GM18498 (cell line): Measurements from ENCODE around the gene CRLF2.
"Not testable (repeated sequence)": the region's sequence is repeated elsewhere in the genome, so short reads cannot be mapped to it uniquely, and the experiment has no call there.

ENCODE experiments used
- ATAC-seq: cut with Tn5 transposase; IDR thresholded peaks from one replicate; pipeline ENCODE4 v1.9.1; 2021; ENCODE audit warnings: mild to moderate bottlenecking, moderate library complexity; ENCODE audit not compliant: unreplicated experiment

The CRLF2 gene, protein sequence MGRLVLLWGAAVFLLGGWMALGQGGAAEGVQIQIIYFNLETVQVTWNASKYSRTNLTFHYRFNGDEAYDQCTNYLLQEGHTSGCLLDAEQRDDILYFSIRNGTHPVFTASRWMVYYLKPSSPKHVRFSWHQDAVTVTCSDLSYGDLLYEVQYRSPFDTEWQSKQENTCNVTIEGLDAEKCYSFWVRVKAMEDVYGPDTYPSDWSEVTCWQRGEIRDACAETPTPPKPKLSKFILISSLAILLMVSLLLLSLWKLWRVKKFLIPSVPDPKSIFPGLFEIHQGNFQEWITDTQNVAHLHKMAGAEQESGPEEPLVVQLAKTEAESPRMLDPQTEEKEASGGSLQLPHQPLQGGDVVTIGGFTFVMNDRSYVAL

DNA sequence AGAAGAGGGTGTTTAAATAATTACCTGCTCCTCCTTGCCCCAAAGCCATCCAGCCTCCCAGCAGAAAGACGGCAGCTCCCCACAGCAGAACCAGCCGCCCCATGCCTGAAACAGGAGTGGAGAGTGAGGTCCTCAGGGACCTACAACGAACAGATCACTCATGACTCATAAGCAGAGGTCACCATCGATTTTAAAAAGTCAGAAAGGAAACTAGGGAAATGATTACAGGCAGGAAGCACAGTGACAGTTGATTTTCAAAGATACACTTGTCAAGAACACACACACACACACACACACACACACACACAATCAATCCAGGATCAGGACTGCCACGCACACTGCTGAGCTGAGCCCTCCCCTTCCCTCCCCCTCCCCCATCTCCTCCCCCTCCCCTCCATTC lies at the start of gene CRLF2:
CRLF2 (minus strand) TSS at position 118 of the 400 bp plus-strand sequence; CDS start at position 103, 15 bp downstream.
- peak; percentile 59 for ATAC-seq

DNA sequence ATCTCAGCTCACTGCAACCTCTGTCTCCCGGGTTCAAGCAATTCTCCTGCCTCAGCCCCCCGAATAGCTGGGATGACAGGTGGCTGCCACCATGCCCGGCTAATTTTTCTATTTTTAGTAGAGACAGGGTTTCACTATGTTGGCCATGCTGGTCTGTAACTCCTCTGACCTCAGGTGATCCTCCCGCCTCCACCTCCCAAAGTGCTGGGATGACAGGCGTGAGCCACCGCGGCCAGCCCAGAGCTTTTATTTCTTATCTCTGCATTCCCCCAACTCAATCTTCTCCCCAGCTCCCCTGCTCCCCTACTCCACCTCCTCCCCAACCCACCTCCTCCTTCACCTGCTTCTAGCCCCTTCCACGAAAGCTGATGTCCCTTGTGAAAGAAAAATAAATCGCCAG lies 49.3 kb upstream of the CRLF2 start:
- ATAC-seq = not testable (repeated sequence)

DNA sequence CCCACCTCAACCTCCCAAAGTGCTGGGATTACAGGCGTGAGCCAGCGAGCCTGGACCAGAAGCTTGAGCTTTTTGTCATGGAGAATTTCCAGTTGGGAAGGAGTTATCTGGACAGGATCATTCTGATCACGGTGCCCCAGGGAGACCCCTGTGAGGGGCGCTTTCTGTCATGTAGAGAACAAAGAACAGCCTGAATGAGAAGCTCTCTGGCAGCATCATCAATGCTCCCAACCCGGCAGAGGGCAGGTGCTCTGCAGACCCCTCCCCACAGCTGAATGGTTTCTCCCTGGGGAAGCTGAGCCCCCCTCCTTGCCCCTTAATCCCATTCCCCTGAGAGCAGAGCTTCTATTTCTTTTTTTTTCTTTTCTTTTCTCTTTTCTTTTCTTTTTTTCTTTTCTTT lies 48.8 kb upstream of the CRLF2 start:
- ATAC-seq = no peak

DNA sequence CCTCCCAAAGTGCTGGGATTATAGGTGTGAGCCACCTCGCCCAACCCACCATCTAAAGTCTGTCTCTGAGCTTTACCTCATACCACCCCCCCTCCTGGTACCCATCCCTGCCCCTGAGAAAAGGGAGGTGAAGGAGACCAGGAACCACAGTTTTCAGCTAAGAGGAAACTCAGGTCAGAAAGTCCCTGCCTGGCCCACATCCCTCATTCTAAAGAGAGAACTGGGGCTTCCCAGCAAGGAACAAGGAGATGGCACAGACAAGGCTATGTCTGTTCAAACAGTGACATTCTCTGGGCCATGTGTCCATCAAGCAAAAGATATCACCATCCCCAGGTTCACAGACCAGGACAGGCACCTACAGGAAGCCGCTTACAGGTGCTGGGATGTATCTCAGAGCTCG lies 40.4 kb upstream of the CRLF2 start:
- ATAC-seq = no peak

DNA sequence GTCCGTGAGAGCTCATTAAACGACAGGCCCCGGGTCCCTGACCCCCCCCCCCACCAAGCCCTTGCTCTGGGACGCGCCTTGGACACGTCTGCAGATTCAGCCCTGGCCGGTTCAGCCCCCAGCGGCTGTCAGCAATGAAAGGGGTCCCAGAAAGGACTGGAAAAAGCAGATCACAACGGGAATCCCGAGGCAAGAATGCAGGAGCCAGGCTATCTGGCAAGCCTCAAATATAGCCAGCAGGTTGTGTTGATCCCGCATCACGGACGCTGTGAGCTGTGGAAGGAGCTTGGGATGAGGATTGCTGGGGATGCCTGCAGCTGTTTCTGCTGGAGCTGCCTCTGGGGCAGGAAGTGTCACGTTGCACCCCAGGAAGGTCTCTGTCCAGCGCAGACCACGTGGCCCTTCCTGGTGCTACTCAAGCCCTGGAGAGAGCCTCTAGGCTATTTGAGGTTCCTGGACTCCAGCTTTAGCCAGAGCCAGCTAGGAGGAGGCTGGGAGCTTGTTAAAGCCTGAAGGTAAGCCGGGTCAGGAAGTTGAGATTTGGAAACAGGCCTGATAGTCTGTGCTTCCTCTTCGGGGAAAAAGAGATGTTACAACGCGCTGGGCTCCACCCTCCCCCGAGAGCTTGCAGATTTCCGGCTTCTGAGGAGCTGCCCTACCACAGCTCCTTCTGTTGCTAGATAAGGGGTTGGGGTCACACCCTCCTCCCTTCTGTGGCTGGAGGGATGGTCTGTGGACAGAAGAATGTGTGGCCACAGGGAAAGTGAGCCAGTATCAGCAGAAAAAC lies 36.8 kb upstream of the CRLF2 start:
- ATAC-seq = no peak

DNA sequence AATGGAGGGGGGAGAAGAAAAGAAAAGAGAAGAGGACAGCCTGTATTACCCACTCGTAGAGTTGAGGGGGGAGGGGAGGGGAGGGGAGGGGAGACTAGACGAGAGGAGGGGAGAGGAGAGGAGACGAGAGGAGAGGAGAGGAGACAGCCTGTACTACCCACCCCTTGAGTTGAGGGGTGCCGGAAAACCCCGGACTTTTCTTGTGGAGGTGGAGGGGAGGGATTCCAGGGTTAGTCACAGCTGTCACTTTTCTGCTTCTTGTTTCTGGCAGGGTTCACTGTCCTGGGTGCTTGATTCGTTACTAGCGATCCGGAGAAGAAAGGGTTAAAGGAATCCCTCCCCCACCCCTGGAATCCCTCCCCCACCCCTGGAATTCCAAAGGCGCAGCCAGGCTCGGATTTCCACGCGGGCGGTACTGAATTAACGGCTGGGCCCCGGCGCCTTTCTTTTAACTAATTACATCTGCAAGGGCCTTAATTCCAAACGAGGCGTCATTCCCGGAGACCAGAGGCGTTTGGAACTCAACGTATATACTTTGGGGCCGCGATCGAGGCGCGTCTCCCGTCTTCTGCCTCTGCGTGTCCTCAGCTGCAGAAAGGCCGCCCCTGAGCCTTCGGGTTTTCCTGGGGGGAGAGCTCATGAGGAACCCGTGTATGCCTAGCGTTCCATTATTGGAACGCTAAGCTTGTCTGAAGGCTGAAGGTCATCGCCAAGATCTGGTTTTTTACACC lies 36.0 kb upstream of the CRLF2 start:
- no peak for ATAC-seq

DNA sequence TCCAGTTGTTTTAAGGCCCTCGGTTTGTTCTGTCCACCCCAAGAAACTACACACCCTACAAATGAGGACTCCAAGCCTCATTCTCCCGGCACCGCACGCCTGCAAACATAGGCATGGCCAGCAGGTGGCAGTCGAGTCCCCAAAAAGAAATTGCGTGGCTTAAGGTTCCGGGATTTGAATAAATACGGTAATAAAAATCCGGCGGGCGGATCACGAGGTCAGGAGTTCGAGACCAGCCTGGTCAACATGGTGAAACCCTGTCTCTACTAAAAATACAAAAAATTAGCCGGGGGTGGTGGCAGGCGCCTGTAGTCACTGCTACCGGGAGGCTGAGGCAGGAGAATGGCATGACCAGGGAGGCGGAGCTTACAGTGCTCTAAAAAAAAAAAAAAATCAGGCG lies 34.4 kb upstream of the CRLF2 start:
- no peak for ATAC-seq

DNA sequence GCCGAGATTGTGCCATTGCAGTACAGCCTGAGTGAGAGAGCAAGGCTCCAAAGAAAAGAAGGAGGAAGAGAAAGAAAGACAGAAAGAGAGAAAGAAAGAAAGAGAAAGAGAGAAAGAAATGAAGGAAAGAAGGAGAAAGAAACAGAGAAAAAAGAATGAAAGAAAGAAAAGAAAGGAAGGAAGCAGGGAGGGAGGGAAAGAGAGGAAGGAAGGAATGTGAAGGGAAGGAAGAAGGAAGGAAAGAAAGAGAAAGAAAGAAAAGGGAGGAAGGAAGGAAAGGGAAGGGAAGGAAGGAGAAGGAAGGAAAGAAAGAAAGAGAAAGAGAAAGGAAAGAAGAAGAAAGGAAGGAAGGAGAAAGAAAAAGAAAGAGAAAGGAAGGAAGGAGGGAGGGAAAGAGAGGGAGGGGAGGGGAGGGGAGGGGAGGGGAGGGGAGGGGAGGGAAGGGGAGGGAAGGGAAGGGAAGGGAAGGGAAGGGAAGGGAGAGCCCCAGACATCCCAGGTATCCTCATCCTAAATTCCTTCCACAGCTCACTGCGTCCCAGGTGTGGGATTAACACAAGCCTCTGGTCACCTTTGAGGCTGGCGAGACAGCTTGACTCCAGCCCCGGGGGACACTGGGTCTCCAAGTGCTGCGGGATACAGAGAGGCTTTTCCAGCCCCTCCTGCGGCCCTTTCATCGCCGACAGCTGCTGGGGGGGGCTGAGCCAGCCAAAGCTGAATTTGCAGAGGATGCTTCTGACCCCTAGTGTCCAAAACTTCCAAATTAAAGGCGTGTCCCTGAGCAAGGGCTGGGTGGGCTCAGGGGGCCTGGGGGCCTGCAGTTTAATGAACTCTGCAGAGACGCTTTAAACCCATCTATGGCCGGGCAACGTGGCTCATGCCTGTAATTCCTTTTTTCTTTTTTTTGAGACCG lies 32.0 kb upstream of the CRLF2 start:
- no peak for ATAC-seq

DNA sequence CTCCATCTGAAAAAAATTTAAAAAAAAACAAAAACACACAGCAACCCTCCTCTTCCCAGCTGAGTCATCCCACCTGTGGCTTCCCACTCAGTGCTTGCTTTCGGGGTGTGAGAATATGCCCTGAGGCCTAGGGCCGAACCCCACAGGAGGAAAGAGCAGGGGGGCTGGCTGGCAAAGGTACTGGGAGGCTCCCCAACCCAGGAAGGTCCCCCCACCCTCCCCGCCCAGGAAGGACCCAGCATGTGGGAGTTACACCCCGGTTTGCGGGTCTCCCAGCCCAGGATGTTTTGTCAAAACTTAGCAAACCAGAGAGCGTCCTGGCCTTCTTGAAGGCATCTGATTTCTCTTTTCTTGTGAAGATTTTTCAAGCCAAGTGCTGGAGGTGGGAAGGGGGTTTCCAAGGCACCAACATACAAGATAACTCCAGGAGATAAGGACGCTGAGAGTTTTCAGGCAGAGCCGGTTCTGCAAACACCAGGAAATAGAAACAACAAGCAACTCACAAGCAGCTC lies 30.5 kb upstream of the CRLF2 start:
- ATAC-seq = no peak

DNA sequence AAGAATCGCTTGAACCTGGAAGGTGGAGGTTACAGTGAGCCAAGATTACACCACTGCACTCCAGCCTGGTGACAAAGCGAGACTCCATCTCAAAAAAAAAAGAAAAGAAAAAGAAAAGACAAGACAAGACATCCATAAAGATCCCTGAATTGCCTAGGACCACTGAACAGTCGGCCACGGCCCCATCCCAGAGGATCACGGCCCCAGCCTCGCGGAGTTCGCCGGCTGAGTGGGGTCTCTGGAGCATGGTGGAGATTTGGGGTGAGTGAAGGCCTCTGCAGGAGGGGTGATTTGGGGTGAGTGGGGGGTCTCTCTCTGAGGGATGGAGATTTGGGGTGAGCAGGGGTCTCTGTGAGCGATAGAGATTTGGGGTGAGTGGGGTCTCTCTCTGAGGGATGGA lies 28.1 kb upstream of the CRLF2 start:
- not testable (repeated sequence) for ATAC-seq

DNA sequence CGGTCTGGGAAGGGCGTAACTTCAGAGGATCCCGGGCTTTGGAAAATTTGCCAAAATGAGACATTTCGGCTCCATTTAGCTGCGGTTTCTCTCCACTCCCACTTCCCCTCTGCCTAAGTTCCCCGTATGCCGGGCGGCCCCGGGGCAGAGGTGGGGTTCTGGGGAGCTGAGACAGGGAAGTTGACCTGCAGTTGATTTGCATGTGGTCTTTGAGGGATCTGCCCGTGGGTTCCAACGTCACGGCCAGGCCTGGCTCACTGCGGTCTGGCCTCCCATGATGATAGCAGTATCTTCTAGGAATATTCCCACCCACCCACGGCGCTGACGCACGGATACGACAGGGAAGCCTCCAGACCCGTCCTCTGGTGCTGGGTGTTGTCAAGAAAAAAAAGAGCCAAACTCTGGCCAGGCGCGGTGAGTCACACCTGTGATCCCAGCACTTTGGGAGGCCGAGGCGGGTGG lies 27.3 kb upstream of the CRLF2 start:
- ATAC-seq = peak; percentile 70

DNA sequence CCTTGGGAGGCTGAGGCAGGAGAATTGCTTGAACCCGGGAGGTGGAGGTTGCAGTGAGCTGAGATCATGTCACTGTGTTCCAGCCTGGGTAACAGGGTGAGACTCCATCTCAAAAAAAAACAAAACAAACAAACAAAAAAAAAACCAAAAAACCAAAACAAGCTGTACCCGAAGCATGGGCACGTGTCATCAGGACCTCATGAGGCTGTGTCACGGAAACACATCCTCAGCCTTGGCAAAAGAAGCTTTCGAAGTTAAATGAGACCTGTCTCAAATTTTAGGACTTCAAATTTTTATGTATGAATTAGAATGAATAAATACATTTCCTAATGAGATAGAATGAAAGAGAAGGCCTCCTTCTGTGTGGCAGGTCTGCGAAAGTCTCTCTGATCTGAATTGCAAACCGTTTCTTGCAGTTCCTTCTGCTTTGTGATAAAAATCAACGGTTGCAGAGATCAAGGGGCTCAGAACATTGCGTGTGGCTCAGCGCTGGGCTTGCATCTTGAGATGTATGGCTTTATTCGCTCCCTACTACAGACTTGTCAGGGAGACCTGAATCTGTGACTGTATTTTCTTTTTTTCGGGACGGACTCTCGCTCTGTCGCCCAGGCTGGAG lies 19.5 kb upstream of the CRLF2 start:
- no peak for ATAC-seq

DNA sequence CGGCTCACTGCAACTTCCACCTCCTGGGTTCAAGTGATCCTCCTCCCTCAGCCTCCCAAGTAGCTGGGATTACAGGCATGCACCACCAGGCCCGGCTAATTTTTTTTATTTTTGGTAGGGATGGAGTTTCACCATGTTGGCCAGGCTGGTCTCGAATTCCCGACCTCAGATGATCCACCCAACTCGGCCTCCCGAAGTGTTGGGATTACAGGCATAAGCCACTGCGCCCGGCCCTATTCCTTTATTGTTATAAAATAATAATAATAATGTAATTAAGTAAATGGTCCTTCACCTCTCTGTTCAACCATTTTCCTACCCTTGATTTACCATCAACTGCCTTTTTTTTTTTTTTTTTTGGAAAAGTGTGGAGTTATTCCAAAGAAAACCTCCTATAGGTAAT lies 15.7 kb upstream of the CRLF2 start:
- ATAC-seq = not testable (repeated sequence)

DNA sequence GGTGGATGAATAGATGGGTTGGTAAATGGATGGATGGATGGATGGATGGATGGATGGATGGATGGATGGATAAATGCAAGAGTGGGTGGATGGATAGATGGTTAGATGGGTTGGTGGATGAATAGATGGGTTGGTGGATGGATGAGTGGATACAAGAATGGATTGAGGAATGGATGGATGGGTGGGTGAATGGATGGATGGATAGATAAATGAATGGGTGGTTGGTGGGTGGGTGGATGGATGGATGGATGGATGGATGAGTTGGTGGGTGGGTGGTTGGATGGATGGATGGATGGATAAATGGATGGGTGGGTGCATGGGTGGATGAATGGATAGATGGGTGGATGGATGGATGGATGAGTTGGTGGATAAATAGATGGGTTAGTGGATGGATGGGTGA lies 13.8 kb upstream of the CRLF2 start:
- ATAC-seq = no peak

DNA sequence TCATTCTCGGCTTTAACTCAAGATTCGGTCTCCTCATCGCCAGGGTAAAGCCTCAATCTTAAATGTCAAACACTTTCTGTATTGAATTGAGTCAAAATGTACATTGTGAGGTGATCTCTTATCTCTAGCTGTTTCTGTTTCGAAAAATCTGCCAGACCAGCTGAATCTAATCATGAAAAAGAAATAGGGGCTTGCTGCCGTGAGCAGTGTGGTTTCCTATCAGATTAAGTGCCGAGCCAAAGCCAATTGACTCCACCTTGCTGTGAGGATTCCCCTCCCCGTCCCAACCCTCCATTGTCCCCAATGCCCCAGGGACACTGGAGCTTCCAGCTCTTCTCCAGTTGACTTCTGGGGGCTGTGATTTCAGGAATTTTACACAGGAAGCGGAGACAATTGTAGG lies 12.5 kb upstream of the CRLF2 start:
- ATAC-seq = no peak

DNA sequence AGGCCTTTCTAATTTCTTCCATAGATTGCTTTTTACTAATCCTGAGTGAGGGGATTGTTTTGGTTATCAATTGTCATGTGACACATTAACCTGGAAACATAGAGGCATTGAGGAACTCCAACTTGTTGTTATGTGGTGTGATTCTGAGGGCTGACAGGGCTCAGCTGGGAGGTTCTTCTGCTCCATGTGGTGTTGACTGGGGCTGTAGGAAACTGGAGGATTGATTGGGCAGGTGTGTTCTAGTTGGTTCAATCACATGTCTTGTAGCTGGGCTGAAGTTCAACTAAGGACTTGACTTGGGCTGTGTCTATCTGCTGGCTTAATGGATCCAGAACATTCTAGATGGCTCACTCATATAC lies 10.8 kb upstream of the CRLF2 start:
- ATAC-seq = no peak

DNA sequence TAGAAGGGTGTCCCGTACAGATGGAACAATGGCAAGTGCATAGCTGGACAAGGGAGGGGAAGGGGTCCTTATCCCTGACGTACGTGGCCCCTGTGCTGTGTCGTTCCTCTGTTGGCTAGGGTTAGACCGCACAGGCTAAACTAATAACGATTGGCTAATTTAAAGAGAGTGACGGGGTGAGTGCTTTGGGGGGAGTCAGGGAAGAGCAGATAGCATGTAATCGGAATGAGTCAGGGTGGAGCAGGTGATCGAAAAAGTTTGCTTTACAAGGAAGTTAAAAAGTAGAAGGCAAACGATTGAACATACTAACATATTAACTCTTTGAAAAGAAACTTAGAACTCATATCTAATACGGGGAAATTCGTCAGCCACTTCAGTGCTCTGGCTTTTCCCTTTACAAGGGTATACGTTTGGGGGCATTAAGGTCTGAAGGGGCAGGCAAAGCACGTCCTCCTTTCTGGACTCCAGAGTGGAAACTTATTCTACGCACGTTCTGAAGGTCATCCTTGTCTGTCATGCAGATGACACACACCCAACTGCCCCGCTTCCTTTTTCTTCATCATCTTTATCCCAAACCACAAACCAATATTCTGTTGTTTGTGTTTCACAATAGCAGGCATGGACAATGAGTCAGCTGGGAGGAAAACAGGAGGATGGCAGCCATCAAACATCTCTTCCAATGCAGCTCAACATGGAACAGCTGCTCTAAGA lies 10.2 kb upstream of the CRLF2 start:
- no peak for ATAC-seq

DNA sequence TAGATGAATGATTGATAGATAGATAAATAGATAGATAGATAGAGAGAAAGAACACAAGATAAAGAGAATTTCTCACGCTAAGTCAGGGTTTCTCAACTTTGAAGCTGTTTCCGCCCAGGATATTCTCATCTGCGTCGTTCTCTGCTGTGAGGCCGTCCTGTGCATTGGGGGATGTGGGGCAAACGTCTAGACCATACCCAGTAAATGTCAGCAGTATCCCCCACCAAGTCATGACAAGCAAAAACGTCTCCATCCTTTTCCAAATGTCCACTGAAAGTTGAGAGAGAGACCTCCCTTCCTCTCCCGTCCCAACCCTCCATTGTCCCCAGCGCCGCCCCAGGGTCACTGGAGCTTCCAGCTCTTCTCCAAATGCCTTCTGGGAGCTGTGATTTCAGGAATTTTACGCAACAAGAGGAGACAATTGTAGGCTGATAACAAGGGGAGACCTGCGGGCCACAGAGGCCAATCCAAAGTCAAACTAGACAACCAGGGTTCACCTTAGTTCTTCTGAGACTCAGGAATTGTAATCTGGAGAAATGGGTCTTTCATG lies 8.9 kb upstream of the CRLF2 start:
- ATAC-seq = no peak

DNA sequence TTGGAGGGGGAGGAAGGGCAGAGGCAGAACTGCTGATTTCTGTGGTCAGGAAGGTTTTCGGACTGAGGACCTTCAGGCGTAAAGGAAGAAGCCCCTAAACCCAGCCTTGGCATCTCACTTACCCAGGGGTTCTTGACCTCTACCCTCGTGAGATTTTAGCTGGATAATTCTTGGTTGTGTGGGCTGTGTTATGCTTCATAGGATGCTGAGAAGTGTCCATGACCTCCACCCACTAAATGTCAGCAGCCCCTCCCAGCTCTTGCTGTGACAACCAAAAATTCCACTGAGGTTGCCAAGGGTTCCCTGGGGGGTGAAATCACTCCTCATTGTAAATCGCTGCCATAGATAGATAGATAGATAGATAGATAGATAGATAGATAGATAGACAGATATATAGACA lies 5.8 kb upstream of the CRLF2 start:
- ATAC-seq = no peak
